GM21360 (cell line): ENCODE data around the gene IFNA8.
"Not testable (repeated sequence)": the region's sequence is repeated elsewhere in the genome, so short reads cannot be mapped to it uniquely, and the experiment has no call there.

Experiments used
- ATAC-seq: cut with Tn5 transposase; IDR thresholded peaks from one replicate; pipeline ENCODE4 v1.9.1; 2021; ENCODE audit warnings: mild to moderate bottlenecking, moderate library complexity; ENCODE audit not compliant: unreplicated experiment

IFNA8 gene

GRCh38 chr9:21415493-21416267 lies 6.8 kb downstream of the IFNA8 start:
- ATAC-seq = no peak

DNA sequence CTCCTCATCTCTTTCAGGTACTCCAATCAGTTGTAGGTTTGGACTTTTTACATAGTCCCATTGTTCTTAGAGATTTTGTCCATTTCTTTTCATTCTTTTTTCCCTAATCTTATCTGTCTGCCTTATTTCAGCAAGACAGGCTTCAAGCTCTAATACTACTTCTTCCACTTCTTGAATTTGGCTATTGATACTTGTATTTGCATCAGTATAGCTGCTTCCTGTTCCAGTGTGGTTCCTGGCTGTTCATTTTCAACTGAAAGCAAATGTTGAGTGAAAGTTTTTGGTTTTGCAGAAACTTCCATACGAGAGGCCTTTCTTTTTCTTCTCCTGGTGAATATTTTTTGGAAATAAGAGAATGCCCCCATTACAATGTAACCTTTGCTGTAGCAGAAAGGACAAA lies 19.3 kb downstream of the IFNA8 start:
- no peak for ATAC-seq

- ATAC-seq = no peak
Measured at GRCh38 chr9:21429191-21429590, 20.3 kb downstream of the IFNA8 start.

DNA sequence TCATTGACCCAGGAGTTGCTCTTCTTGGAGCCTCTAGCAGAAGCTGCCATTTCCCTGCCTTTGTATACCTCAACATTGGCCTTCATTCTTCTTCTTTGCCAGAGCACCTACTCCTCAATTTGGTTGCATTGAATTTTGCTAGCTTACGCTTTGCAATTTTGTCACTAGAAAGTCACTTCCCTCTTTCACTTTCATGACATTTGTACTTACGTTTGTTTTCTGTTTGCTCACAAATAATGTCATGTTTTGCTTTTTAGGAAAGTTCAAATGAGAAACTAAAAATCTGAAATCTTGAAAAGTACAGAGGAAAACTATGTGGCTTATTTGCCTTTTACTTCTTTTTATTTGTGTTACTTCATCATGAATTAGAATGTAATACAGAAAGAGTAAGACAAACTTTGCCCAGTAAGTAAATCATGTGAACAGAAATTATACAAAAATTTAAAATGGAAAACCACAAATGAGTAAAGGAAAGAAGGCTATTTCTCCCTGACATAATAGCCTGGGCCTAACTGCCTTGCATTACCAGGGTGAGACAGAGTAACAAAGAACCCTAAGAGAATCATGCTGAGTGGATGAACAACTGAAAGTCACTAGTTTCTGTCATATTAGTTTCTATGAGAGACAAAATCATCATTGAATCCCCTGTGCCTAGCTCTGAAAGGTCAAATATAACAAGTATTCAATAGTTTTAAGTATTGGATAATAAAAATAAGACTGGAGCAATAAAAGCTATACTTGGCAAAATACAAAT lies 23.9 kb downstream of the IFNA8 start:
- peak; percentile 69 for ATAC-seq

DNA sequence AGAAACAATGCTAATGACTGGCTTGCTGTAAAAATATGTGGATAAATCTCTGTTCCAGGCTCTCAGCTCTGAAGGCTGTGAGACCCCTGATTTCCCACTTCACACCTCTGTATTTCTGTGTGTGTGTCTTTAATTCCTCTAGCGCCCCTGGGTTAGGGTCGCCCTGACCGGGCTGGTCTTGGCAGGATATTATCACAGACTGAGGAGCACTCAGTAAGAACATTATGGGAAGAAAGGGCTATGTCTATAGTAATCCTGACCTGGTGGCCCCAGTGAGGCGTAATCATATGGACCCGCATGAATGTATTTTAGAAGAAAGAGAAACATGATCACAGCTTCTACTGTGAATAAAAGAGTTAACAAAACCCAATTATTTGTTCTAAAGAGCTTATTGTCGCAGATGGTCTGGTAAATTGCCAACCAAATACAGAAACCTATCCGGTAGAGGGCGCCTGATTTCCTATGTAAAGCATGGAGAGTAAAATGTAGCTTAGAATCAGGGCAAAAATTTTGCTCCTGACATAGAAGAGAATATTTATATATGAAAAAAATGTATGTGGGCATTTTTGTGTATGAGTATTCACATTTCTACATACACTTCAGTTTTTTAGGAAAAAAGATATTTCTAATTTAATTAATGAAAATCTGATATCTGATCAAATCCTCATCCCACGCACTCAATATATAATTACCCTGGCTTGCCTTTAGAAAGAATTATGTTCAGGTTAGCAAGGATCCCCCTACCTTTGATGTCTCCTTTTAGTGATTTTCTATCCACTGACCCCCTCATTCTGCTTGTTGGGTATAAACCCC lies 25.5 kb downstream of the IFNA8 start:
- ATAC-seq = no peak

DNA sequence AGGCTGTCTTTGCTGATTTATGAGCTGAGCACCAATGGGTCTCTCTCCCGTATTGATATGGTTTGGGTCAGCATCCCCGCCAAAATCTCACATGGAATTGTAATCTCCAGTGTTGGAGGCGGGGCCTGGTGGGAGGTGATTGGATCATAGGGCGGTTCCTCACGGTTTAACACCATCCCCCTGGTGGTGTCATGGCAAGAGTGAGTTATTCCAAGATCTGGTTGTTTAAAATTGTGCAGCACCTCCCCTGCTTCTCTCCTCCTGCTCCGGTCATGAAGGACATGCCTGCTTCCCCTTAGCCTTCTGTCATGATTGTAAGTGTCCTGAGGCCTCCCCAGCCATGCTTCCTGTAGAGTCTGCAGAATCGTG lies 26.1 kb downstream of the IFNA8 start:
- ATAC-seq = not testable (repeated sequence)

DNA sequence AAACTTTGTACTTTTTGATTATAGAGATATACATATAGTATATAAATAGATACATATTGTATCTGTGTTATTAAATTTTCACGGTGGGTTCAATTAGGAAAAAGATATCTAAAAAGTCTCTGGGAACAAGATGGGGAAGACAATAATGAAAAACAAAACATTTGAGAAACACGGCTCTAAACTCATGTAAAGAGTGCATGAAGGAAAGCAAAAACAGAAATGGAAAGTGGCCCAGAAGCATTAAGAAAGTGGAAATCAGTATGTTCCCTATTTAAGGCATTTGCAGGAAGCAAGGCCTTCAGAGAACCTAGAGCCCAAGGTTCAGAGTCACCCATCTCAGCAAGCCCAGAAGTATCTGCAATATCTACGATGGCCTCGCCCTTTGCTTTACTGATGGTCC lies 31.2 kb downstream of the IFNA8 start, which contains the start of gene IFNA1:
Gene IFNA1, plus strand, starts transcription at position 301 of the 400 bp plus-strand sequence. Its CDS starts 69 bp downstream, at position 370.
- ATAC-seq = no peak

- peak; percentile 91 for ATAC-seq
Measured at GRCh38 chr9:21443849-21444625, 35.1 kb downstream of the IFNA8 start.

- ATAC-seq = not testable (repeated sequence)
Measured at GRCh38 chr9:21449312-21449711, 40.4 kb downstream of the IFNA8 start.

GRCh38 chr9:21450733-21451394 lies 41.9 kb downstream of the IFNA8 start:
- ATAC-seq = no peak

- no peak for ATAC-seq
Measured at GRCh38 chr9:21452681-21453080, 43.8 kb downstream of the IFNA8 start.

DNA sequence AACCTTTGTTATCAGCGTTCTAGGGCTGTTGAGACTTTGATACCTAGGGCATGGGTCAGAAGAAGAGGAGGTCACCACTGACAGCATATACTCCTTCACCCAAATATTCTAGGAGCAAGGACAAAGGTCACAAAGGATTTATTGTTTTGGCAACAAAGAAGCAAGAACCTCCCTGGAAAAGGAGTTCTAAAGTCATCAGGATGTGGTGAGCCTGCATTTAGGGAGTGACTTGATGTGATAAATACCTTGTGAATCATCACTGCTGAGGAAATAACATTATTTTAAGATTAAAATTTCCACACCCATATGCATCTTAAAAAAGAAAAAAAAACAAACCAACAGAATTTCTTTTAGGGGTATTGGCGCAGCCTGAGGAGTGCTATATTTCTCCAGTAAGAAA lies 45.2 kb downstream of the IFNA8 start:
- no peak for ATAC-seq

- peak; percentile 92 for ATAC-seq
Measured at GRCh38 chr9:21455320-21455719, 46.4 kb downstream of the IFNA8 start.
